Astrocyte (in vitro differentiated cells and primary cell): ENCODE results near the gene SHLD2. TPM values are rescaled to one million over a fixed set of nuclear protein-coding genes. Genes with fewer than 3 reads are reported as not detected.
"Not testable (repeated sequence)": the region's sequence is repeated elsewhere in the genome, so short reads cannot be mapped to it uniquely, and the experiment has no call there.

Experiments used
- DNase-seq: peaks from one replicate; pipeline ENCODE4 v3.0.0-alpha.2; 2010; ENCODE audit warnings: low read depth
- FAIRE-seq: peaks from 2 replicates; lab custom pipeline; 2011; peaks lifted over from hg19 to GRCh38; lab: Jason Lieb, UNC
- H2AFZ ChIP-seq: 2 replicates; pipeline ENCODE4 v1.6.0; 2012; ENCODE audit warnings: low read depth, low read length, inconsistent platforms
- H3K27ac ChIP-seq: 2 replicates; pipeline ENCODE4 v1.5.1; 2011; ENCODE audit warnings: low read depth, low read length, inconsistent platforms
- H3K27me3 ChIP-seq: 2 replicates; pipeline ENCODE4 v1.6.0; 2011; ENCODE audit warnings: low read length, inconsistent platforms; ENCODE audit not compliant: insufficient read depth
- H3K36me3 ChIP-seq: 2 replicates; pipeline ENCODE4 v1.5.1; 2011; ENCODE audit warnings: low read length, inconsistent platforms; ENCODE audit not compliant: insufficient read depth
- H3K4me1 ChIP-seq: 2 replicates; pipeline ENCODE4 v1.5.1; 2011; ENCODE audit warnings: low read length, inconsistent platforms; ENCODE audit not compliant: insufficient read depth
- H3K4me2 ChIP-seq: 2 replicates; pipeline ENCODE4 v1.6.0; 2012; ENCODE audit warnings: low read length, inconsistent platforms
- H3K4me3 ChIP-seq: 2 replicates; pipeline ENCODE4 v1.5.1; 2011; ENCODE audit warnings: low read depth, mild to moderate bottlenecking, low read length, inconsistent platforms; ENCODE audit not compliant: insufficient read depth
- H3K79me2 ChIP-seq: 2 replicates; pipeline ENCODE4 v1.6.0; 2012; ENCODE audit warnings: mild to moderate bottlenecking, low read length, inconsistent platforms; ENCODE audit not compliant: insufficient read depth
- H3K9ac ChIP-seq: 2 replicates; pipeline ENCODE4 v1.6.0; 2012; ENCODE audit warnings: mild to moderate bottlenecking, low read length, inconsistent platforms
- H3K9me3 ChIP-seq: 2 replicates; pipeline ENCODE4 v1.5.1; 2012; ENCODE audit warnings: low read depth, mild to moderate bottlenecking, low read length, inconsistent platforms; ENCODE audit not compliant: insufficient read depth
- H4K20me1 ChIP-seq: 2 replicates; pipeline ENCODE4 v1.6.0; 2012; ENCODE audit warnings: low read length, inconsistent platforms; ENCODE audit not compliant: insufficient read depth
- H3K27ac Mint-ChIP-seq: one replicate; pipeline ENCODE4 v1.8.0; 2021; ENCODE audit warnings: mild to moderate bottlenecking, mixed read lengths; ENCODE audit not compliant: unreplicated experiment
- H3K27me3 Mint-ChIP-seq: one replicate; pipeline ENCODE4 v1.8.0; 2021; ENCODE audit warnings: low read depth, mixed read lengths; ENCODE audit not compliant: unreplicated experiment
- H3K36me3 Mint-ChIP-seq: one replicate; pipeline ENCODE4 v1.8.0; 2021; ENCODE audit warnings: low read depth, mixed read lengths; ENCODE audit not compliant: unreplicated experiment
- H3K4me1 Mint-ChIP-seq: one replicate; pipeline ENCODE4 v1.8.0; 2021; ENCODE audit warnings: low read depth, mixed read lengths; ENCODE audit not compliant: unreplicated experiment
- H3K4me3 Mint-ChIP-seq: one replicate; pipeline ENCODE4 v1.8.0; 2021; ENCODE audit warnings: mild to moderate bottlenecking, moderate library complexity, mixed read lengths; ENCODE audit not compliant: unreplicated experiment
- H3K9me3 Mint-ChIP-seq: one replicate; pipeline ENCODE4 v1.8.0; 2021; ENCODE audit warnings: mild to moderate bottlenecking, mixed read lengths; ENCODE audit not compliant: unreplicated experiment
- EZH2 ChIP-seq: IDR thresholded peaks from 2 replicates; pipeline ENCODE4 v1.6.1; 2012; ENCODE audit warnings: mild to moderate bottlenecking, low read length, inconsistent platforms; ENCODE audit not compliant: insufficient read depth
- total RNA-seq: library from RNA; stranded (reverse); gene quantifications from 2 replicates; pipeline ENCODE4 v1.2.1, GENCODE V29; 2021

Gene SHLD2
- total RNA-seq, 1 donor from 2014 or later = 23.2 TPM

- Mint-ChIP-seq H3K9me3 (no peaks in the 10 kb centered on the region), H3K36me3 (peaks cover 4% of the 10 kb centered on the region), H3K4me3 (no peak overlapping the region), H3K27ac (no peak overlapping the region), H3K27me3 (no peaks in the 10 kb centered on the region), H3K4me1 (peaks cover 21% of the 10 kb centered on the region)
- Histone ChIP-seq H3K4me1 (peaks cover 20% of the 10 kb centered on the region), H3K27me3 (no peaks in the 10 kb centered on the region), H3K9me3 (no peaks in the 10 kb centered on the region), H3K27ac (no peak overlapping the region), H2AFZ (no peak overlapping the region), H3K79me2 (peaks cover 40% of the 10 kb centered on the region), H3K4me3 (no peak overlapping the region), H3K36me3 (peaks cover 5% of the 10 kb centered on the region), H3K9ac (no peak overlapping the region), H4K20me1 (peaks cover 7% of the 10 kb centered on the region), H3K4me2 (no peak overlapping the region)
- DNase-seq (no peak), FAIRE-seq (no peak)
- TF ChIP-seq EZH2 = no peak
These were observed 15.7 kb upstream of the SHLD2 start for GRCh38 chr10:87079106-87079836.

GRCh38 chr10:87080621-87081020 is 14.4 kb upstream of the SHLD2 start:
- not testable (repeated sequence) for H3K27me3 ChIP-seq, H3K27me3 Mint-ChIP-seq, FAIRE-seq, H3K9me3 Mint-ChIP-seq, H3K9ac ChIP-seq, H3K36me3 ChIP-seq, H3K4me3 ChIP-seq, H2AFZ ChIP-seq, H3K4me3 Mint-ChIP-seq, H4K20me1 ChIP-seq, H3K9me3 ChIP-seq, H3K27ac ChIP-seq, DNase-seq, H3K36me3 Mint-ChIP-seq, H3K4me2 ChIP-seq, H3K27ac Mint-ChIP-seq
- Histone ChIP-seq H3K79me2 (peaks cover 44% of the 10 kb centered on the region), H3K4me1 (peaks cover 26% of the 10 kb centered on the region)
- H3K4me1 Mint-ChIP-seq = peaks cover 27% of the 10 kb centered on the region

- Histone ChIP-seq H3K9ac (peak overlapping the region; percentile 76), H3K79me2 (peaks cover 46% of the 10 kb centered on the region), H3K4me2 (peak overlapping the region; percentile 59), H3K27ac (peak overlapping the region; percentile 96), H3K4me1 (peaks cover 26% of the 10 kb centered on the region)
- FAIRE-seq, H2AFZ ChIP-seq, H3K4me3 Mint-ChIP-seq, H4K20me1 ChIP-seq, H3K36me3 Mint-ChIP-seq, H3K27ac Mint-ChIP-seq, H3K27me3 Mint-ChIP-seq, H3K27me3 ChIP-seq, H3K4me3 ChIP-seq, H3K36me3 ChIP-seq, H3K9me3 Mint-ChIP-seq, DNase-seq, H3K9me3 ChIP-seq: not testable (repeated sequence)
- H3K4me1 Mint-ChIP-seq = peaks cover 26% of the 10 kb centered on the region
These were observed 13.4 kb upstream of the SHLD2 start for GRCh38 chr10:87081574-87081973.

- Histone ChIP-seq H3K79me2 (peaks cover 51% of the 10 kb centered on the region), H3K4me2 (peak overlapping the region; percentile 59), H3K9ac (peak overlapping the region; percentile 76), H3K27ac (peak overlapping the region; percentile 96), H3K4me1 (peaks cover 26% of the 10 kb centered on the region)
- not testable (repeated sequence) for H3K4me3 ChIP-seq, H3K27me3 Mint-ChIP-seq, H3K9me3 Mint-ChIP-seq, H4K20me1 ChIP-seq, H3K36me3 Mint-ChIP-seq, FAIRE-seq, H2AFZ ChIP-seq, H3K27me3 ChIP-seq, H3K9me3 ChIP-seq, H3K36me3 ChIP-seq
- Mint-ChIP-seq H3K4me1 (peaks cover 26% of the 10 kb centered on the region), H3K4me3 (peak overlapping the region; percentile 58), H3K27ac (peak overlapping the region; percentile 75)
- DNase-seq = peak; percentile 81
These were observed 12.8 kb upstream of the SHLD2 start for GRCh38 chr10:87082219-87082618.

- peaks cover 51% of the 10 kb centered on the region for H3K79me2 ChIP-seq
- not testable (repeated sequence) for H3K36me3 Mint-ChIP-seq, H3K4me3 Mint-ChIP-seq, H3K9me3 ChIP-seq, H3K9me3 Mint-ChIP-seq, H2AFZ ChIP-seq, FAIRE-seq, H3K27me3 ChIP-seq, H3K36me3 ChIP-seq, H3K27me3 Mint-ChIP-seq, H3K4me3 ChIP-seq
- peaks cover 26% of the 10 kb centered on the region for H3K4me1 ChIP-seq
- peak overlapping the region; percentile 78 for H3K4me2 ChIP-seq
- peak overlapping the region; percentile 85 for H3K9ac ChIP-seq
- Mint-ChIP-seq H3K27ac (peak overlapping the region; percentile 75), H3K4me1 (peaks cover 26% of the 10 kb centered on the region)
- DNase-seq = peak; percentile 80
- peaks cover 13% of the 10 kb centered on the region for H4K20me1 ChIP-seq
- H3K27ac ChIP-seq = peak overlapping the region; percentile 96
These were observed 11.3 kb upstream of the SHLD2 start for GRCh38 chr10:87083576-87084290.
